Measurements from ENCODE around the gene CCDC150. TPM values are rescaled to one million over a fixed set of nuclear protein-coding genes. Genes with fewer than 3 reads are reported as not detected.

The CCDC150 gene
- 1.5 TPM for total RNA-seq
- long read RNA-seq, partial matches to known transcripts = 0 of 2 reads
- long read RNA-seq, other reads (novel, unspliced or antisense) = 2 of 2 reads

GRCh38 chr2:196639180-196640030 lies at the start of gene CCDC150:
TSS of gene CCDC150 (plus strand) at chr2:196639715. CDS start at chr2:196639767, 52 bp downstream.
- Histone ChIP-seq H3K9me3 (no peaks in the 10 kb centered on the region), H3K36me3 (no peaks in the 10 kb centered on the region), H3K27ac (peak within 1 kb of the TSS; percentile 54), H3K4me1 (peaks cover 5% of the 10 kb centered on the region), H3K27me3 (ENCODE audit: low read depth) (no peaks in the 10 kb centered on the region), H3K4me3 (peak within 1 kb of the TSS; percentile 67)
- intact Hi-C loops (cut with DNase I) = no loop called here
- TF ChIP-seq, protein P1, sequence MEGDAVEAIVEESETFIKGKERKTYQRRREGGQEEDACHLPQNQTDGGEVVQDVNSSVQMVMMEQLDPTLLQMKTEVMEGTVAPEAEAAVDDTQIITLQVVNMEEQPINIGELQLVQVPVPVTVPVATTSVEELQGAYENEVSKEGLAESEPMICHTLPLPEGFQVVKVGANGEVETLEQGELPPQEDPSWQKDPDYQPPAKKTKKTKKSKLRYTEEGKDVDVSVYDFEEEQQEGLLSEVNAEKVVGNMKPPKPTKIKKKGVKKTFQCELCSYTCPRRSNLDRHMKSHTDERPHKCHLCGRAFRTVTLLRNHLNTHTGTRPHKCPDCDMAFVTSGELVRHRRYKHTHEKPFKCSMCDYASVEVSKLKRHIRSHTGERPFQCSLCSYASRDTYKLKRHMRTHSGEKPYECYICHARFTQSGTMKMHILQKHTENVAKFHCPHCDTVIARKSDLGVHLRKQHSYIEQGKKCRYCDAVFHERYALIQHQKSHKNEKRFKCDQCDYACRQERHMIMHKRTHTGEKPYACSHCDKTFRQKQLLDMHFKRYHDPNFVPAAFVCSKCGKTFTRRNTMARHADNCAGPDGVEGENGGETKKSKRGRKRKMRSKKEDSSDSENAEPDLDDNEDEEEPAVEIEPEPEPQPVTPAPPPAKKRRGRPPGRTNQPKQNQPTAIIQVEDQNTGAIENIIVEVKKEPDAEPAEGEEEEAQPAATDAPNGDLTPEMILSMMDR (IDR thresholded peaks at IDR 0.05) = peak; percentile 24
- ATAC-seq (peak; percentile 100), DNase-seq (peak; percentile 95)

- Histone ChIP-seq H3K4me1 (peaks cover 6% of the 10 kb centered on the region), H3K4me3 (no peak overlapping the region), H3K36me3 (no peaks in the 10 kb centered on the region), H3K27me3 (ENCODE audit: low read depth) (peaks cover 33% of the 10 kb centered on the region), H3K9me3 (no peaks in the 10 kb centered on the region), H3K27ac (no peak overlapping the region)
- no peak for DNase-seq
- no peak for ATAC-seq
- intact Hi-C loops (cut with DNase I) = no loop called here
- TF ChIP-seq, protein P1 (IDR thresholded peaks at IDR 0.05) = no peak
Observed at GRCh38 chr2:196590286-196590685, 49.2 kb upstream of the CCDC150 start.

GRCh38 chr2:196591004-196591403 lies 48.5 kb upstream of the CCDC150 start:
- ATAC-seq (no peak), DNase-seq (no peak)
- H3K4me1 ChIP-seq = peaks cover 6% of the 10 kb centered on the region
- H3K27ac ChIP-seq = no peak overlapping the region
- H3K9me3 ChIP-seq = no peaks in the 10 kb centered on the region
- H3K36me3 ChIP-seq = no peaks in the 10 kb centered on the region
- peaks cover 33% of the 10 kb centered on the region for H3K27me3 ChIP-seq (ENCODE audit: low read depth)
- TF ChIP-seq, protein P1 (IDR thresholded peaks at IDR 0.05) = no peak
- H3K4me3 ChIP-seq = no peak overlapping the region
- intact Hi-C loops (cut with DNase I) = no loop called here

DNA sequence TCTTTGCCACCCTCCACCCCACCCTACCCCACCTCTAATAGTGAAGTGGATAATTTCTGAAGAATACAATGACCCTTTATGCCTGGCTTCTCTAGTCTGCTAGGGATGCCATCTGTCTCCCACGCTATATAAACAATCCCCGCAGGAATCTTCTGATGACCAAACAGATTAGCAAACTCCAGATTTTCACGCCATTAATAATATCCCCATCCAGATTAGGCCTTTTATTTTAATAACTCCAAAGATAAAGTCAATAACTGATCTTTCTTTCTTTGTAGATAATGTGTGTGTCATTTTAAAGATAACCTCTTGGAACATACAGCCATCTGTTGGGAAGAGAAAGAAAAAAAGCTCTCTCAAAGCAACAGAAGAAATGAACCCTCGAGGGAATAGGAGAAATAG lies 47.9 kb upstream of the CCDC150 start:
- TF ChIP-seq, protein P1 (IDR thresholded peaks at IDR 0.05) = no peak
- Histone ChIP-seq H3K9me3 (no peaks in the 10 kb centered on the region), H3K36me3 (no peaks in the 10 kb centered on the region), H3K27me3 (ENCODE audit: low read depth) (peaks cover 33% of the 10 kb centered on the region), H3K4me3 (no peak overlapping the region), H3K27ac (no peak overlapping the region), H3K4me1 (peaks cover 6% of the 10 kb centered on the region)
- DNase-seq (no peak), ATAC-seq (no peak)
- intact Hi-C loops (cut with DNase I) = no loop called here

DNA sequence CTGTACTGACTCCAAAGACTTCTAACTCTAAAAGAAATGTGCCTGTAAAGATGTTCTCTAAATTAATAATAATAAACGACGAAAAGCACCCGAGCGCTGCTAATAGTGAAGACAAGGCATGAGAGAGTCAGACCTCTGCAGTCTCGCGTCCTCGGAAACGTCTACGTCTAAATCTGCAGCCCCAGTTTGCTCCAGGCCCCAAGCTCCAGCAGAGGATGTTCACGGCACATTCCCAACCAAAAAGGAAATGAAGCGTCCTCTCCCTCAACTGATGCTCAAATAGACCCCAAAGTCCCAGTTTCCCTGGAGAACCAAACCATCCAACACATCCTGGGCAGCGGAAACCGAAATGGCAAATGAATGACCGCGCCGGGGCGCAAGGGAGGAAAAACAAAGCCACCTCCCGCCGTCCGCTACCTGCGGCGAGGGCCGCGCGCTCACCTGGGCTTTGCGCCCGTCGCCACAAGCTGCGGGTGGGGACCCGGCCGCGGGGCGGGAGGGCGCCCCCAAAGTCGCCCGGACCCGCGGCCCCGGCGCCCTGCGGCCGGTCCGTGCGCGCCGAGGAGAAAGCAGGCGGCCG lies 47.1 kb upstream of the CCDC150 start:
- H3K27me3 ChIP-seq (ENCODE audit: low read depth) = peaks cover 33% of the 10 kb centered on the region
- H3K9me3 ChIP-seq = no peaks in the 10 kb centered on the region
- ATAC-seq = peak in 1 of 2 donors; percentile 41
- intact Hi-C loops (cut with DNase I) = no loop called here
- no peaks in the 10 kb centered on the region for H3K36me3 ChIP-seq
- H3K27ac ChIP-seq = peak overlapping the region; percentile 65
- peak; percentile 50 for DNase-seq
- peak overlapping the region; percentile 65 for H3K4me3 ChIP-seq
- peaks cover 6% of the 10 kb centered on the region for H3K4me1 ChIP-seq
- TF ChIP-seq, protein P1 (IDR thresholded peaks at IDR 0.05) = no peak
